ENCODE results near the gene COPG1.

Gene COPG1

GRCh38 chr3:129312021-129312639 lies 62.7 kb downstream of the COPG1 start:
- TF ChIP-seq GATA2 (IDR thresholded peaks at IDR 0.05; ENCODE audit: low read depth, low read length) = no peak
- TF ChIP-seq GATA3 (IDR thresholded peaks at IDR 0.05; ENCODE audit: low read depth, low read length) = no peak

- no peak for TF ChIP-seq GATA2 (IDR thresholded peaks at IDR 0.05; ENCODE audit: low read depth, low read length)
- TF ChIP-seq GATA3 (IDR thresholded peaks at IDR 0.05; ENCODE audit: low read depth, low read length) = no peak
These were observed 63.4 kb downstream of the COPG1 start for GRCh38 chr3:129312671-129313414.

DNA sequence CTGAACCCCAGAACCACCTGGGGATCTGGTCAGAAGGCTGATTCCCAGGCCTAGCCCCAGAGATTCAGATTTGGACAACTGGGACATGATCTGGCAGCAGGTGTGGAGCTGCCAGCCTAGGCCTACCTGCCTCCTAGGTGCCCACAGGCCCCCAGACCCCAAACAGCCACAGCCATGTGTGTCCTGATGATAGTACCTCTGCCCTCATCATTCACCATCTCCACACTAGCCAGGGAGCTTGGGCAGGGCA lies 63.9 kb downstream of the COPG1 start:
- no peak for TF ChIP-seq GATA3 (IDR thresholded peaks at IDR 0.05; ENCODE audit: low read depth, low read length)
- TF ChIP-seq GATA2 (IDR thresholded peaks at IDR 0.05; ENCODE audit: low read depth, low read length) = no peak

DNA sequence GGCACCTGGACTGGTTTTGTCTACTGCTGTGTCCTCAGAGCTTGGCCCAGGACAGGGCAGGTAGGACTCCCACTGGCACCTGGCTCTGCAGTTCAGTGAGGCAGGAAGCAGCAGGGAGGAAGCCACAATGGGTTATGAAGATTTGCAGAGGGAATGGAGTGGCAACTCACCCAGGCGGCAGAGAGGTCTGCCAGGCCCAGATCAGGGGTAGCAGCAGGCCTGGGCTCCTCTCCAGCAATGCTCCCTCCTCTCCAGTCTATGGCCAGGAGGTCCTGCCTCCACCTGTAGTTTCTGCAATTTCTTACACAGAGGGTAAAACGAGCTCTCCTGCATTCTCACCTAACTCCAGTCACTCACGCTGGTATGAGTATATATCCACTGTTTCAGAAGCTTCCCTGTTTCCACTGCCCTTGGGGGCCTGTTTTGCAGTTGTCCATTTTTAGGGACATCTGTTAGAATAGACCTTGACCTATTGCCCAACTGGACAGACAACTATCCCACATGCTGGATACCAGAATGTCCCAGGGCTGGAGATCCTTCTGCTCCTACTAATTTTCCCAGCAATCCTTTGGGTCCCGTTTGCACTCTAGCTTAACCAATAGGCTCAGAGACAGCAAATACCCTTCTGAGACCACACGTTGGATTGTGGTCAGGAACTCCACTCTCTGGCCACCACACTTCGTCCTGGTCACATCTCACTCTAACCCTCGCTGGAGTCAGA lies 64.4 kb downstream of the COPG1 start:
- TF ChIP-seq GATA3 (IDR thresholded peaks at IDR 0.05; ENCODE audit: low read depth, low read length) (no peak), GATA2 (IDR thresholded peaks at IDR 0.05; ENCODE audit: low read depth, low read length) (no peak)

- TF ChIP-seq GATA3 (IDR thresholded peaks at IDR 0.05; ENCODE audit: low read depth, low read length) (no peak), GATA2 (IDR thresholded peaks at IDR 0.05; ENCODE audit: low read depth, low read length) (no peak)
These were observed 65.2 kb downstream of the COPG1 start for GRCh38 chr3:129314386-129315222.

- no peak for TF ChIP-seq GATA3 (IDR thresholded peaks at IDR 0.05; ENCODE audit: low read depth, low read length)
- TF ChIP-seq GATA2 (IDR thresholded peaks at IDR 0.05; ENCODE audit: low read depth, low read length) = no peak
These were observed 66.0 kb downstream of the COPG1 start for GRCh38 chr3:129315223-129315997.

GRCh38 chr3:129315998-129316247 lies 66.5 kb downstream of the COPG1 start:
- no peak for TF ChIP-seq GATA2 (IDR thresholded peaks at IDR 0.05; ENCODE audit: low read depth, low read length)
- TF ChIP-seq GATA3 (IDR thresholded peaks at IDR 0.05; ENCODE audit: low read depth, low read length) = no peak

DNA sequence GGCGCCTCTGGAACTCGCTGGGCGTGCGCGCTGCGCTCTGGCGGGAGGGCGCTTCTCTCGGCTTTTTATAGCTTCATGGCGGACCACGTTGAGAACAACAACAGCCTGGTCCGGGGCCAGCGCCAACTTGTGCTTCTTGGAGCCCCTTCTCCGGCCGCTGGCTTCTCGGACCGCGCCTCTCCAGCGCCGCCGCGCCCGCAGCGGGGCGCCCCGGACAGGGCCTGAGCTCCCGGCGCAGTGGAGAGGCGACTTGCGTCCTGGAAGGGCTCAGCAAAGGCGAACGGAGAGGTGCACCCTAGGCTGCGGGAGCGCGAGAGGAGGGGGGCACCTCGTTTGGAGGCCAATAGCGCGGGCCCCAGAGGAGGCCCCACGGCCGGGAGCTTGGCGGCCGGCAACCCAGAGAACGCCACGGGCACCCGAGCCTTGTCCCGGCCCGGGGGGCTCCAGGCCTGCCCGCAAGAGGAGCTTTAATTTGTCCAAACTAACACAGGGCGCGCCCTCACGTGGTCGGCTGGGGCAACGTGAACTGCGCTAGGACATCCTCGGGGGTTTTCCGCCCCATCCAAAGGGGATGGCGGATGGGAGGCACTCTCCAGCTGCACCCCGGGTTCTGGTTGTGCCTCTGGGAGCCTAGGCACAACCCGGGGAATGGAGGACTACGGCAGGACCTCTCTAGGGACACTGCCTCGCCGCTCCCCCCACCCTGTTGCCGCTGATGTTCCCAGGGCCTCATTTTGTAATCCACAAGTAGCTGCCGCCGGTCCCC lies 67.0 kb downstream of the COPG1 start:
- no peak for TF ChIP-seq GATA3 (IDR thresholded peaks at IDR 0.05; ENCODE audit: low read depth, low read length)
- no peak for TF ChIP-seq GATA2 (IDR thresholded peaks at IDR 0.05; ENCODE audit: low read depth, low read length)

GRCh38 chr3:129317014-129317771 lies 67.8 kb downstream of the COPG1 start:
- TF ChIP-seq GATA2 (IDR thresholded peaks at IDR 0.05; ENCODE audit: low read depth, low read length) (no peak), GATA3 (IDR thresholded peaks at IDR 0.05; ENCODE audit: low read depth, low read length) (no peak)

DNA sequence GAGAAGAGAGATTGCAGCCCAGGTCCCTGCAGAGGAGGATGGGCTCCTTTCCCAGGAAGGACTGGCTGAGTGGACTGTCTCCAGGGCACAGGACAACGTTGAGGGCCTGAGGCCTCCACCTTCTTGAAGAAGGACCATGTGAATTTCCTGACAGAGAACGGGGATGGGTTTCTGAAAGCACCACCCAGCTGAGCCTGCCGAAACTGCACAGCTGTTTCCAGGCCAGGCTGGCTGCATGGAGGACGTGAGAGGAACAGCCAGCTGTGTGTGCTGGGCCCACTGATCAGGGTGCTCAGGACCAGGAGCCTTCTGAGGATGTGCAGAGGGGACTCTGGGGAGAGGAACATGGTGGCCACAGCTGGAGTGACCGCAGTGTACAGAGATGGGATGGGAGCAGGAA lies 68.4 kb downstream of the COPG1 start:
- TF ChIP-seq GATA3 (IDR thresholded peaks at IDR 0.05; ENCODE audit: low read depth, low read length) = no peak
- no peak for TF ChIP-seq GATA2 (IDR thresholded peaks at IDR 0.05; ENCODE audit: low read depth, low read length)

DNA sequence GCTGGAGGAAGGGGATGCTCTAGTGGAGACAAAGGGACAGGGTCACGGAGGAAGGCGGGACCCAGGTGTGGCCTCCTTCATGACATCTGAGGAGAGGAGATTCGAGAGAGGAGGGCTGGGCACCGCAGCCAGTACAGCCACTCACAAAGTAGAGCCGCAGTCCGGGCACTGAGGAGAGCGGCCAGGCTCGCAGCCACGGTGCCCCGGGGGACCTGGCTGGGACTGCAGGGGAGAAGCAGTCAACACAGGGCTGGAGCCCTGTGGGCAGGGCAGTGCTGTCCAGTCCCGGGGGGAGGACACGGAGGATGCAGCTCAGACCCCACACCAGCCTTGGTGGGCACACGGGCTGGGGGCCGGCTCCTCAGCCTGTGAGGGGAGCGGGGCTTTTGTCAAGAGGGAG lies 69.5 kb downstream of the COPG1 start:
- TF ChIP-seq GATA2 (IDR thresholded peaks at IDR 0.05; ENCODE audit: low read depth, low read length) (no peak), GATA3 (IDR thresholded peaks at IDR 0.05; ENCODE audit: low read depth, low read length) (no peak)

GRCh38 chr3:129320261-129320660 lies 70.9 kb downstream of the COPG1 start:
- TF ChIP-seq GATA2 (IDR thresholded peaks at IDR 0.05; ENCODE audit: low read depth, low read length) (no peak), GATA3 (IDR thresholded peaks at IDR 0.05; ENCODE audit: low read depth, low read length) (no peak)
